PC-3 (cell line): ENCODE data around the gene SARM1.

Experiments used
- EZH2phosphoT487 ChIP-seq: fragments of 300-600 bp; sonication (generic); IDR thresholded peaks from 2 replicates; pipeline ENCODE4 v1.6.1; 2018; ENCODE audit warnings: mild to moderate bottlenecking, antibody characterized with exemption, low read length, borderline replicate concordance
- TF ChIP-seq, protein P1 (sequence below): fragments of 300-600 bp; sonication (generic); conservative IDR thresholded peaks from 2 replicates; pipeline ENCODE4 v1.5.1; 2017; ENCODE audit warnings: antibody characterized with exemption, low read depth, mild to moderate bottlenecking, low read length

DNA sequence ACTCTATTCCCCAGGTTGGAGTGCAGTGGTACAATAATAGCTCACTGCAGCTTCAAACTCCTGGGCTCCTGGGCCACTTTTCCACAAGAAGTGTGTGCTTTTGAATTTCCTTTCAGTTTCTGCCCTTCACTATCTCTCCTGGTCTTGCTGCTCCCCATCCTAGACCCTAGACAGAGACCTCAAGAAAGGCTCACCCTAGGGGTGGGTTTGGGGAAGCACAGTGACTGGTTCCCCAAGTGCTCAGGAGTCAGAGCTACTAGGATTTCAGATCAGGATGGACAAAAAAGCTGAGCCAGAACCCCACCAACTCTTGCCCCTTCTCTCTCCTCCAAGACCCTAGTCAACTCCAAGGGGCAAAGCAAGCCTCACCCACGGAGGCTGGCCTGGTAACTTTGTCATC is 4.9 kb upstream of the SARM1 start:
- TF ChIP-seq, protein P1, sequence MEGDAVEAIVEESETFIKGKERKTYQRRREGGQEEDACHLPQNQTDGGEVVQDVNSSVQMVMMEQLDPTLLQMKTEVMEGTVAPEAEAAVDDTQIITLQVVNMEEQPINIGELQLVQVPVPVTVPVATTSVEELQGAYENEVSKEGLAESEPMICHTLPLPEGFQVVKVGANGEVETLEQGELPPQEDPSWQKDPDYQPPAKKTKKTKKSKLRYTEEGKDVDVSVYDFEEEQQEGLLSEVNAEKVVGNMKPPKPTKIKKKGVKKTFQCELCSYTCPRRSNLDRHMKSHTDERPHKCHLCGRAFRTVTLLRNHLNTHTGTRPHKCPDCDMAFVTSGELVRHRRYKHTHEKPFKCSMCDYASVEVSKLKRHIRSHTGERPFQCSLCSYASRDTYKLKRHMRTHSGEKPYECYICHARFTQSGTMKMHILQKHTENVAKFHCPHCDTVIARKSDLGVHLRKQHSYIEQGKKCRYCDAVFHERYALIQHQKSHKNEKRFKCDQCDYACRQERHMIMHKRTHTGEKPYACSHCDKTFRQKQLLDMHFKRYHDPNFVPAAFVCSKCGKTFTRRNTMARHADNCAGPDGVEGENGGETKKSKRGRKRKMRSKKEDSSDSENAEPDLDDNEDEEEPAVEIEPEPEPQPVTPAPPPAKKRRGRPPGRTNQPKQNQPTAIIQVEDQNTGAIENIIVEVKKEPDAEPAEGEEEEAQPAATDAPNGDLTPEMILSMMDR: no peak
- no peak for TF ChIP-seq EZH2phosphoT487
